Measurements from ENCODE around the gene ATP5F1A.

ATP5F1A gene

DNA sequence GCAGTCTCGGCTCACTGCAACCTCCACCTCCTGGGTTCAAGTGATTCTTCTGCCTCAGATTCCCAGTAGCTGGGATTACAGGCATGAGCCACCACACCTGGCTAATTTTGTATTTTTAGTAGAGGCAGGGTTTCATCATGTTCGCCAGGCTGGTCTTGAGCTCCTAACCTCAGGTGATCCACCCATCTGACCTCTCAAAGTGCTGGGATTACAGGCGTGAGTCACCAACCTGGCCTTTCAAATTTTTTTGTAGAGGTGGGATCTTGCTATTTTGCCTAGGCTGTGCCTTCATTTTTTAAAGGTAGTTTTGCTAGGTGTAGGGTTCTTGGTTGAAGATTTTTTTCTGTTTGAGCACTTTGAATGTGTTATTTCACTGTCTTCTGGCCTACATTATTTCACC is 12.3 kb upstream of the ATP5F1A start:
- no peaks in the 10 kb centered on the region for H3K27me3 ChIP-seq (ENCODE audit: low read depth, low read length)
- H2AFZ ChIP-seq (ENCODE audit: low read depth, low read length): no peak overlapping the region
- no peak overlapping the region for H3K4me2 ChIP-seq (ENCODE audit: low read length)
- H3K4me3 ChIP-seq (ENCODE audit: low read length): no peak overlapping the region
- TF ChIP-seq, protein P1, sequence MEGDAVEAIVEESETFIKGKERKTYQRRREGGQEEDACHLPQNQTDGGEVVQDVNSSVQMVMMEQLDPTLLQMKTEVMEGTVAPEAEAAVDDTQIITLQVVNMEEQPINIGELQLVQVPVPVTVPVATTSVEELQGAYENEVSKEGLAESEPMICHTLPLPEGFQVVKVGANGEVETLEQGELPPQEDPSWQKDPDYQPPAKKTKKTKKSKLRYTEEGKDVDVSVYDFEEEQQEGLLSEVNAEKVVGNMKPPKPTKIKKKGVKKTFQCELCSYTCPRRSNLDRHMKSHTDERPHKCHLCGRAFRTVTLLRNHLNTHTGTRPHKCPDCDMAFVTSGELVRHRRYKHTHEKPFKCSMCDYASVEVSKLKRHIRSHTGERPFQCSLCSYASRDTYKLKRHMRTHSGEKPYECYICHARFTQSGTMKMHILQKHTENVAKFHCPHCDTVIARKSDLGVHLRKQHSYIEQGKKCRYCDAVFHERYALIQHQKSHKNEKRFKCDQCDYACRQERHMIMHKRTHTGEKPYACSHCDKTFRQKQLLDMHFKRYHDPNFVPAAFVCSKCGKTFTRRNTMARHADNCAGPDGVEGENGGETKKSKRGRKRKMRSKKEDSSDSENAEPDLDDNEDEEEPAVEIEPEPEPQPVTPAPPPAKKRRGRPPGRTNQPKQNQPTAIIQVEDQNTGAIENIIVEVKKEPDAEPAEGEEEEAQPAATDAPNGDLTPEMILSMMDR (IDR thresholded peaks at IDR 0.05; ENCODE audit: low read depth, low read length): no peak
- no peak for TF ChIP-seq EZH2phosphoT487 (IDR thresholded peaks at IDR 0.05; ENCODE audit: low read depth)
- H3K27ac ChIP-seq (ENCODE audit: low read length): no peak overlapping the region
- H3K79me2 ChIP-seq (ENCODE audit: low read length): no peaks in the 10 kb centered on the region
- peaks cover 47% of the 10 kb centered on the region for H3K36me3 ChIP-seq (replicated peaks; ENCODE audit: low read depth, low read length)
- no peaks in the 10 kb centered on the region for H3K4me1 ChIP-seq (ENCODE audit: low read length)
- H3K9ac ChIP-seq (ENCODE audit: low read length): no peak overlapping the region
- no peaks in the 10 kb centered on the region for H3K9me3 ChIP-seq (ENCODE audit: insufficient read depth, low read length)
- H4K20me1 ChIP-seq (ENCODE audit: insufficient read depth, low read length): 0 out of 2 replicates have a peak, but pooled peaks cover 3% of the 10 kb centered on the region

DNA sequence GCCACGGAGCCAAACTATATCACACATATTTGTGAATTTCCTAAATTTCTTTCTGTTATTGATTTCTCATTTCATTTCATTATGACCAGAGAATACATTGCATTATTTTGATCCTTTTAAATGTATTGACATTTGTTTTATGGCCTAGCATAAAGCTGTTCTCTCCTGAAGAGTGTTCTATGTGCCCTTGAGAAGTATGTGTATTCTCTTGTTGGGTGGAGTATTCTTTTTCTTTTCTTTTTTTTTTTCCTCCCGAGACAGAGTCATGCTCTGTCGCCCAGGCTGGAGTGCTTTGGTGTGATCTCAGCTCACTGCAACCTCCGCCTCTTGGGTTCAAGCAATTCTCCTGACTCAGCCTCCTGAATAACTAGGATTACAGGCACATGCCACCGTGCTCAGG is 11.3 kb upstream of the ATP5F1A start:
- H3K9ac ChIP-seq (ENCODE audit: low read length): no peak overlapping the region
- H3K79me2 ChIP-seq (ENCODE audit: low read length): peaks cover 8% of the 10 kb centered on the region
- H3K27me3 ChIP-seq (ENCODE audit: low read depth, low read length): no peaks in the 10 kb centered on the region
- H2AFZ ChIP-seq (ENCODE audit: low read depth, low read length): no peak overlapping the region
- no peaks in the 10 kb centered on the region for H3K9me3 ChIP-seq (ENCODE audit: insufficient read depth, low read length)
- H3K4me1 ChIP-seq (ENCODE audit: low read length): peaks cover 4% of the 10 kb centered on the region
- H4K20me1 ChIP-seq (ENCODE audit: insufficient read depth, low read length): 0 out of 2 replicates have a peak, but pooled peaks cover under 1% of the 10 kb centered on the region
- TF ChIP-seq, protein P1 (IDR thresholded peaks at IDR 0.05; ENCODE audit: low read depth, low read length): no peak
- no peak for TF ChIP-seq EZH2phosphoT487 (IDR thresholded peaks at IDR 0.05; ENCODE audit: low read depth)
- H3K36me3 ChIP-seq (replicated peaks; ENCODE audit: low read depth, low read length): peaks cover 39% of the 10 kb centered on the region
- H3K4me2 ChIP-seq (ENCODE audit: low read length): no peak overlapping the region
- no peak overlapping the region for H3K27ac ChIP-seq (ENCODE audit: low read length)
- no peak overlapping the region for H3K4me3 ChIP-seq (ENCODE audit: low read length)

DNA sequence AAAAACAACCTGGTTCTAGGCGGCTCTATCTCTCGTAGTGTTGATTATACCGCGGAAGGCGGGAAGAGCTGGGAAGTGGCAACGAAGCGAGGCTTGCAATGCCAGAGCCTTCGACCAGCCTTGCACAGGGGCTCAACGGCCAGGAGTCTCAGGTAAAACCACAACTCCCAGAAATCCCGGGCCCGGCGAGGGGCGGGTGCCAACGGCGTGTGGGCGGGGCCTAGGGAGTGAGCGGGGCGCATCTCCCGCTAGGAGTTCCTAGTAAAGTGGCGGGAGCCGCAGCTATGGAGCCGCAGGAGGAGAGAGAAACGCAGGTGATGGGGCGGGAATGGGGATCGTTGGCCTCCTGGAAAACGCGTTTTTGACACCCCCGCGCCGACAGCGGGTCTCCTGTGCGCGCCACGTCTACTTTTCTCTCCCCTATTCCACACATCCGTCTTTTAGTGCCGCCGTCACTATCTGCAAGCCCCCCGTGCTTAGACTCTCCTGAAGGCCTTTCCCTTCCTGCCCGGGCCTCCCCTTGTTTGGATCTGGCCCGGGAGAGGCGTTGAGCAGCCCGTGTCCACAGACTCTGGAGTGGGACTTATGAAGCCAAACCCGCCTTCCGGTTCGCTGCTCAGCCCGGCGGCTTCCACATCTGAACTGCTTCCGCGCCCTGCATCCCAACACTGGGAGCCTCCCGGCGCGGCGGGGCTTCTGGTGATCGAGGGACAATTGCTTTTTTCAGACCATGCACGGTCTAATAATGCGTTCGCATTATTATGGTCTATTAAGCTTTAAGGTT is 6.2 kb upstream of the ATP5F1A start, which contains the start of gene HAUS1:
HAUS1 (plus strand) TSS at position 258 of the 784 bp plus-strand sequence; CDS start at position 285, 27 bp downstream.
- Histone ChIP-seq H3K27ac (ENCODE audit: low read length) (peak within 1 kb of the TSS; percentile 17; the same call in 1 of the 2 replicates), H3K9me3 (ENCODE audit: insufficient read depth, low read length) (no peaks in the 10 kb centered on the region), H3K36me3 (replicated peaks; ENCODE audit: low read depth, low read length) (peaks cover 20% of the 10 kb centered on the region), H3K79me2 (ENCODE audit: low read length) (peaks cover 9% of the 10 kb centered on the region), H2AFZ (ENCODE audit: low read depth, low read length) (peak within 1 kb of the TSS; percentile 92), H3K4me3 (ENCODE audit: low read length) (peak within 1 kb of the TSS; percentile 79), H3K9ac (ENCODE audit: low read length) (peak within 1 kb of the TSS; percentile 81), H3K4me1 (ENCODE audit: low read length) (peaks cover 7% of the 10 kb centered on the region), H4K20me1 (ENCODE audit: insufficient read depth, low read length) (no peaks in the 10 kb centered on the region), H3K4me2 (ENCODE audit: low read length) (peak within 1 kb of the TSS; percentile 79), H3K27me3 (ENCODE audit: low read depth, low read length) (no peaks in the 10 kb centered on the region)
- TF ChIP-seq, protein P1 (IDR thresholded peaks at IDR 0.05; ENCODE audit: low read depth, low read length): no peak
- TF ChIP-seq EZH2phosphoT487 (IDR thresholded peaks at IDR 0.05; ENCODE audit: low read depth): no peak

DNA sequence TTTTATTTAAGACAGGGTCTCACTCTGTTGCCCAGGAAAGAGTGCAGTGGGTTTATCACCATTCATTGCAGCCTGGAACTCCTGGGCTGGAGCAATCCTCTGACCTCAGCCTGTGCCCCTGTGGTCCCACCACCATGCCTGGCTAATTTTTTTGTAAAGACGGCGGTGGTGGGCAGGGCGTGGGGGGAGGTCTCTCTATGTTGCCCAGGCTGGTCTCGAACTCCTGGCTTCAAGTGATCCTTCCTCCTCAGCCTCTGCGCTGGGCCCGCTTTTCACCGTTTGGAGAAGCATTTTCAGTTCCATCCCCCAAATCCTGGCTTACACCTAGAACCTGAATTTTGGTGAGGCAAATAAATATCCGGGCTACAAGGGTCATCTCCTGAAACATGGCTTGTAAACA is 1.4 kb upstream of the ATP5F1A start:
- Histone ChIP-seq H3K4me1 (ENCODE audit: low read length) (peaks cover 13% of the 10 kb centered on the region), H3K27me3 (ENCODE audit: low read depth, low read length) (no peaks in the 10 kb centered on the region), H4K20me1 (ENCODE audit: insufficient read depth, low read length) (0 out of 2 replicates have a peak, but pooled peaks cover 4% of the 10 kb centered on the region), H3K9me3 (ENCODE audit: insufficient read depth, low read length) (no peaks in the 10 kb centered on the region), H3K9ac (ENCODE audit: low read length) (no peak overlapping the region), H3K4me3 (ENCODE audit: low read length) (no peak overlapping the region), H3K79me2 (ENCODE audit: low read length) (peaks cover 43% of the 10 kb centered on the region), H2AFZ (ENCODE audit: low read depth, low read length) (no peak overlapping the region), H3K4me2 (ENCODE audit: low read length) (no peak overlapping the region), H3K27ac (ENCODE audit: low read length) (no peak overlapping the region), H3K36me3 (replicated peaks; ENCODE audit: low read depth, low read length) (peaks cover 9% of the 10 kb centered on the region)
- no peak for TF ChIP-seq EZH2phosphoT487 (IDR thresholded peaks at IDR 0.05; ENCODE audit: low read depth)
- TF ChIP-seq, protein P1 (IDR thresholded peaks at IDR 0.05; ENCODE audit: low read depth, low read length): no peak
